ENCODE data around the gene CHST15.

Gene CHST15

DNA sequence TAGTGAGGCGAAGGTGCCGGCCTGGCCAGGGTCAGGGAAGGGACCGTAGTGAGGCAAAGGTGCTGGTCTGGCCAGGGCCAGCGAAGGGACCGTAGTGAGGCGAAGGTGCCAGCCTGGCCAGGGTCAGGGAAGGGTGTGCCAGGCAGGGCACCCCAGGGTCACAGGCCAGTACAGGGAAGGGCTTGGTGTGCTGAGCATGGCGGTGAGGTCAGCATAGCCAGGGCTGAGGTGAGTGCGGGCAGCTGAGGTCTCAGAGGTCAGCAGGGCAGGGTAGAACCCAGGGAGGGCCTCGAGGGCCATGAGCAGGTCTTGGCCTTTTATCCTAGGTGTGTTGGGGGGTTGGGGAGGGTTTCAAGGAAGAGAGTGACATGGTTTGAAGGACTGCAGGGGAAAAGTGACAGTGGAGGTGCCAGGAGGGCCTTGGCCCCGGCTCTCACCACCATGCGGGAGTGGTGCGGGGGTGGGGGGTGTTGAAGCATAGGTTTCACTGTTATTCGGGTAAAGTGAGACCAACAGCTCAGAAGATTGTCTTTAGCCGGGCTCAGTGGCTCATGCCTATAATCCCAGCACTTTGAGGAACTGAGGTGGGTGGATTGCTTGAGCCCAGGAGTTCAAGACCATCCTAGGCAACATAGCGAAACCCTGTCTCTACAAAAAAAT is 93.3 kb downstream of the CHST15 start:
- TF ChIP-seq, protein P1, sequence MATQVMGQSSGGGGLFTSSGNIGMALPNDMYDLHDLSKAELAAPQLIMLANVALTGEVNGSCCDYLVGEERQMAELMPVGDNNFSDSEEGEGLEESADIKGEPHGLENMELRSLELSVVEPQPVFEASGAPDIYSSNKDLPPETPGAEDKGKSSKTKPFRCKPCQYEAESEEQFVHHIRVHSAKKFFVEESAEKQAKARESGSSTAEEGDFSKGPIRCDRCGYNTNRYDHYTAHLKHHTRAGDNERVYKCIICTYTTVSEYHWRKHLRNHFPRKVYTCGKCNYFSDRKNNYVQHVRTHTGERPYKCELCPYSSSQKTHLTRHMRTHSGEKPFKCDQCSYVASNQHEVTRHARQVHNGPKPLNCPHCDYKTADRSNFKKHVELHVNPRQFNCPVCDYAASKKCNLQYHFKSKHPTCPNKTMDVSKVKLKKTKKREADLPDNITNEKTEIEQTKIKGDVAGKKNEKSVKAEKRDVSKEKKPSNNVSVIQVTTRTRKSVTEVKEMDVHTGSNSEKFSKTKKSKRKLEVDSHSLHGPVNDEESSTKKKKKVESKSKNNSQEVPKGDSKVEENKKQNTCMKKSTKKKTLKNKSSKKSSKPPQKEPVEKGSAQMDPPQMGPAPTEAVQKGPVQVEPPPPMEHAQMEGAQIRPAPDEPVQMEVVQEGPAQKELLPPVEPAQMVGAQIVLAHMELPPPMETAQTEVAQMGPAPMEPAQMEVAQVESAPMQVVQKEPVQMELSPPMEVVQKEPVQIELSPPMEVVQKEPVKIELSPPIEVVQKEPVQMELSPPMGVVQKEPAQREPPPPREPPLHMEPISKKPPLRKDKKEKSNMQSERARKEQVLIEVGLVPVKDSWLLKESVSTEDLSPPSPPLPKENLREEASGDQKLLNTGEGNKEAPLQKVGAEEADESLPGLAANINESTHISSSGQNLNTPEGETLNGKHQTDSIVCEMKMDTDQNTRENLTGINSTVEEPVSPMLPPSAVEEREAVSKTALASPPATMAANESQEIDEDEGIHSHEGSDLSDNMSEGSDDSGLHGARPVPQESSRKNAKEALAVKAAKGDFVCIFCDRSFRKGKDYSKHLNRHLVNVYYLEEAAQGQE (IDR thresholded peaks at IDR 0.05; ENCODE audit: insufficient replicate concordance, low read depth) = no peak
- TF ChIP-seq POLR2AphosphoS5 (IDR thresholded peaks at IDR 0.05; ENCODE audit: low read depth) (no peak), GABPA (IDR thresholded peaks at IDR 0.05; ENCODE audit: low read depth) (no peak), SPI1 (IDR thresholded peaks at IDR 0.05; ENCODE audit: borderline replicate concordance, low read depth) (no peak)
- Histone ChIP-seq H3K27ac (replicated peaks) (no peak overlapping the region), H3K4me3 (replicated peaks; ENCODE audit: insufficient read depth, low read length) (no peak overlapping the region), H3K27me3 (ENCODE audit: insufficient read depth, poor library complexity, severe bottlenecking) (peaks cover 6% of the 10 kb centered on the region)
- no peak for DNase-seq (ENCODE audit: low read depth in 1 of 2, low spot score in 1 of 2)

DNA sequence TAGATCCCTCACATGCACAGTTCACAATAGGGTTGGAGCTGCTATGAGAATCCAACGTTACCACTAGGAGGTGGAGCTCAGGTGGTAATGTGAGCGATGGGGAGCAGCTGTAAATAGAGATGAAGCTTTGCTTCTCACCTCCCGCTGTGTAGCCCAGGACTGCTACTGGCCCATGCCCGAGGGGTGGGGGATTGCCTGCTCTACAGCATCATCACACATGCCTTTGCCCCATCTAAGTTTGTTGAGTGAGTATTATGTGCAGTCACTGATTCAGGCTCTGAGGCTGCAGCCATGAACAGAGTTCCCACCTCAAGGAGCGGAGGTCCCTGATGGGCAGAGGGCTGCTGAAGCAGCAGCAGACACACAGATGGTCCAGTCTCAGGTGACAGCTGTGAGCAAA is 94.1 kb downstream of the CHST15 start:
- H3K27ac ChIP-seq (replicated peaks) = no peak overlapping the region
- H3K27me3 ChIP-seq (ENCODE audit: insufficient read depth, poor library complexity, severe bottlenecking) = peaks cover 12% of the 10 kb centered on the region
- H3K4me3 ChIP-seq (replicated peaks; ENCODE audit: insufficient read depth, low read length) = no peak overlapping the region
- TF ChIP-seq GABPA (IDR thresholded peaks at IDR 0.05; ENCODE audit: low read depth) = no peak
- TF ChIP-seq, protein P2, sequence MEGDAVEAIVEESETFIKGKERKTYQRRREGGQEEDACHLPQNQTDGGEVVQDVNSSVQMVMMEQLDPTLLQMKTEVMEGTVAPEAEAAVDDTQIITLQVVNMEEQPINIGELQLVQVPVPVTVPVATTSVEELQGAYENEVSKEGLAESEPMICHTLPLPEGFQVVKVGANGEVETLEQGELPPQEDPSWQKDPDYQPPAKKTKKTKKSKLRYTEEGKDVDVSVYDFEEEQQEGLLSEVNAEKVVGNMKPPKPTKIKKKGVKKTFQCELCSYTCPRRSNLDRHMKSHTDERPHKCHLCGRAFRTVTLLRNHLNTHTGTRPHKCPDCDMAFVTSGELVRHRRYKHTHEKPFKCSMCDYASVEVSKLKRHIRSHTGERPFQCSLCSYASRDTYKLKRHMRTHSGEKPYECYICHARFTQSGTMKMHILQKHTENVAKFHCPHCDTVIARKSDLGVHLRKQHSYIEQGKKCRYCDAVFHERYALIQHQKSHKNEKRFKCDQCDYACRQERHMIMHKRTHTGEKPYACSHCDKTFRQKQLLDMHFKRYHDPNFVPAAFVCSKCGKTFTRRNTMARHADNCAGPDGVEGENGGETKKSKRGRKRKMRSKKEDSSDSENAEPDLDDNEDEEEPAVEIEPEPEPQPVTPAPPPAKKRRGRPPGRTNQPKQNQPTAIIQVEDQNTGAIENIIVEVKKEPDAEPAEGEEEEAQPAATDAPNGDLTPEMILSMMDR (IDR thresholded peaks at IDR 0.05; ENCODE audit: insufficient read depth, low read length) = no peak
- TF ChIP-seq SPI1 (IDR thresholded peaks at IDR 0.05; ENCODE audit: borderline replicate concordance, low read depth) = no peak
- TF ChIP-seq, protein P1 (IDR thresholded peaks at IDR 0.05; ENCODE audit: insufficient replicate concordance, low read depth) = no peak
- no peak for TF ChIP-seq POLR2AphosphoS5 (IDR thresholded peaks at IDR 0.05; ENCODE audit: low read depth)
- DNase-seq (ENCODE audit: low read depth in 1 of 2, low spot score in 1 of 2) = no peak

DNA sequence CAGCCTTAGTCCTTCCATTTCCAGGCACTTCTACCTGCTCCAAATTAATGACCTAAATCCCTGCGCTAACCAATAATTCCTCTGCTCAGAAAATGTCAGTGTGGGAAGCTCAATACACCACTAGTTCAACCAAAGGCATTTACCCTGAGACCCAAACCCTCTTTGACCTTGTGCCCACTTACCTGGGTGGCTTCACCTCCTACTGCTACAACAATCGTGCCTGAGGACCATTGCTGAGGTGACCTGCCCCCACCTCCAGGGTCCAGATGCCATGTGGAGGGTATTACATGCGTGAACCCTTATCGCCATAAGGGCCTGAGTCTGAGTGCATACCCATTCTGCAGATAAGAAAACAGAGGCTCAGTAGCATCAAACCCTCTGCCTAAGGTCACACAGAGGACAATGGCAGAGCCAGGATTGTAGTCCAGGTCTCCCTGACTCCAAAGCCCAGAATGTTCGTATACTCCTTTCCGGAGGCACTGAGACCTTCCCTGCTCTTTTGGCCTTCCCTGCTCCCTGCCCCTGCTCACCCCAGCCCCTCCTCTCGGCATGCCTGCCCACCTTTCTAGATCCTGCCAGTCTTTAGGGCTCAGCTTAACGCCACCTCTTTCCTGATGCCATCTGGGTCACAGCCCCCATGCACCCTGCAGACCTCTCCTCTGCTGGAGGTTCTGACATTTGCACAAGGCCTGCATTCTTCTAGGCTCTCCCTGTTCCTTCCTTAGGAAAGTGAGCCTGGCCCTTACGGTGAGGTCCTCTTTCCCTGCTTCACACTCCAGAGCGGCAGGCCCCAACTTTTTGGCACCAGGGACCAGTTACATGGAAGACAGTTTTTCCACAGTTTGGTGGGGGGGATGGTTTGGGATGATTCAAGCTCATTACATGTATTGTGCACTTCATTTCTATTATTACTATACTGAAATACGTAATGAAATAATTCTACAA is 94.9 kb downstream of the CHST15 start:
- TF ChIP-seq, protein P1 (IDR thresholded peaks at IDR 0.05; ENCODE audit: insufficient replicate concordance, low read depth) = no peak
- TF ChIP-seq POLR2AphosphoS5 (IDR thresholded peaks at IDR 0.05; ENCODE audit: low read depth) (no peak), GABPA (IDR thresholded peaks at IDR 0.05; ENCODE audit: low read depth) (no peak), SPI1 (IDR thresholded peaks at IDR 0.05; ENCODE audit: borderline replicate concordance, low read depth) (no peak)
- TF ChIP-seq, protein P2 (IDR thresholded peaks at IDR 0.05; ENCODE audit: insufficient read depth, low read length) = no peak
- no peak overlapping the region; the same call in 1 of the 2 replicates for H3K27ac ChIP-seq (replicated peaks)
- H3K4me3 ChIP-seq (replicated peaks; ENCODE audit: insufficient read depth, low read length) = no peak overlapping the region
- H3K27me3 ChIP-seq (ENCODE audit: insufficient read depth, poor library complexity, severe bottlenecking) = peaks cover 16% of the 10 kb centered on the region
- DNase-seq (ENCODE audit: low read depth in 1 of 2, low spot score in 1 of 2) = no peak
